ENCODE data around the gene XPR1.
"Not testable (repeated sequence)": the region's sequence is repeated elsewhere in the genome, so short reads cannot be mapped to it uniquely, and the experiment has no call there.

The XPR1 gene

GRCh38 chr1:180842491-180843275 is 210.9 kb downstream of the XPR1 start:
- DNase-seq, result peak; percentile 50

GRCh38 chr1:180845352-180845751 is 213.5 kb downstream of the XPR1 start:
- no peak for DNase-seq

- no peak for DNase-seq
Measured at GRCh38 chr1:180848191-180848590, 216.4 kb downstream of the XPR1 start.

- DNase-seq, result peak; percentile 31
Measured at GRCh38 chr1:180849031-180849775, 217.4 kb downstream of the XPR1 start.

GRCh38 chr1:180851995-180852887 is 220.4 kb downstream of the XPR1 start:
- DNase-seq, result no peak

DNA sequence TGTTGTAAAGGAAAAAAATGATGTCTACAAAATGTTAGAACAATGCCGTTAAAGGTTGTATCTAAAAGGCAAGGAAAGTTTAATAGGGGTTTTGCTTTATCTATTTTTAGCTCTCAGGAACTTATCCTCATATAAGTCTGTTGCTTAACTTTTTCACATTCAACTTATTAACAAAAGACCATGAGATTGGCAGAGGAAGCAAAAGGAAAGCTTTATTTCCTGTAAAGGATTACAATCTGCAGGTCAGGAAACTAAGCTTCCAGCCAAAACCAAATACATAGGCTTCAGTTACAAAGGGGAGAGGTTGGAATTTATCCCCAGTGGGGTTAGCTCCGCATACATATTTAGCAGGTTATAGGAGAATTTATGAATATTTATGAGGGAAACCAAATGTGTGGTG is 222.2 kb downstream of the XPR1 start:
- DNase-seq, result no peak

GRCh38 chr1:180854456-180854855 is 222.6 kb downstream of the XPR1 start:
- DNase-seq, result no peak

DNA sequence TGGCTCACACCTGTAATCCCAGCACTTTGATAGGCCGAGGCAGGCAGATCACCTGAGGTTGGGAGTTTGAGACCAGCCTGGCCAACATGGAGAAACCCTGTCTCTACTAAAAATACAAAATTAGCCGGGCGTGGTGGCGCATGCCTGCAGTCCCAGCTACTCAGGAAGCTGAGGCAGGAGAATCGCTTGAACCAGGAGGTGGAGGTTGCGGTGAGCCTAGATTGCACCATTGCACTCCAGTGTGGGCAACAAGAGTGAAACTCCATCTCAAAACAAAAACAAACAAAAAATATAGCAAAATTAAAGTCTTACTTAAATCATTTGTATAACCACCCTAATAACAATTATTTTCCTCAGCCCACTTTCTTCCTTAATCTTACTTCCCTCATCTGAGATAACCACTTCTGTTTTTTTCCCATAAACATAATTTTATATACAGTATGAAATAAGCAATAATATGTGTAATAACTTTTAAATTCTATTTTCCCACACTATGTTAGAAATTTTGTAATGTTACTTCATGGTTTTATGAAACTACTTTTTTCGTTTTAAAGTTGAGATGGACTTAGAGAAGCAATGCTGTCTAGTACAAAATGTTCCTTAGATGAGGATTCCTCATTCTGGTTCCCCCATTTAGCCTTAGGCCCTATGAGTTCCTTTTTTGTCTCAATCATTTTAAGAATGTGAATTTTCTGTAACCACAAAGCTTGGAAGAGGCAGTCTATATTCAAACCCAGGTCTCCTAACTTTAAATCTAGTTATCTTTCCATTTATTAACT is 226.3 kb downstream of the XPR1 start:
- not testable (repeated sequence) for DNase-seq

GRCh38 chr1:180859306-180859705 is 227.5 kb downstream of the XPR1 start:
- DNase-seq, result no peak

DNA sequence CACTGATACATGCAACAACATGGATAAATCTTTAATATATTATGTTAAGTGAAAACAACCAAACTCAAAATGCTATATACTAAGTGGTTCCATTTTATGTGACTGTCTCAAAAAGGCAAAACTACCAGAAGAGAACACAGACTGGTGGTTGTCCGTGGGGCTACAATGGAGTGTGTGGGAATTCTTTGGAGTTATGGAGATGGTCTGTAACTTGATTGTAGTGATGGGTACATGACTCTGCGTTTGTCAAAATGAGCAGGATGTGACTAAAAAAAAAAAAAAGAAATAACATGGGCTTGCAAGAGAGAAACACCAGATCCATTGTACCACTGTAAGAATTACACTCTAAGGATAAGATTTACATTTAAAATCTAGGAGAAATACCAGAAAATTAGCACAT is 228.7 kb downstream of the XPR1 start:
- DNase-seq, result no peak

DNA sequence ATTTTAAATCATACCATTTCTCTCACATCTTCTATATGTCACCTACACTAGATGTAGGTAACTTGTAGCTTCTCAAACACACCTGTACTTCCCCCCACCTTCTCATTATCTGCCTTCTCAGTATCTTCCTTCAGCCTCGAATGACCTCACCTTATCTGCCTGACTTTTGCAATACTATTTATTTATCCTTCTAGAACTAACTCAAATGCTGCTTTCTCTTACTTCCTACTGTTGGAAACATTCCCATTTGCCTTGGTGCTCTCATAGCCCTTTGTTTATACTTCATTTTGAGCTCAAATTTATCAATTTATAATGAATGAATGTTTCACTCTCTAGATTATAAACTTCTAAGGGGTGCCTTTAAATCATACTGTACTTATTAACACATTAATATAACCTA is 230.5 kb downstream of the XPR1 start:
- no peak for DNase-seq

DNA sequence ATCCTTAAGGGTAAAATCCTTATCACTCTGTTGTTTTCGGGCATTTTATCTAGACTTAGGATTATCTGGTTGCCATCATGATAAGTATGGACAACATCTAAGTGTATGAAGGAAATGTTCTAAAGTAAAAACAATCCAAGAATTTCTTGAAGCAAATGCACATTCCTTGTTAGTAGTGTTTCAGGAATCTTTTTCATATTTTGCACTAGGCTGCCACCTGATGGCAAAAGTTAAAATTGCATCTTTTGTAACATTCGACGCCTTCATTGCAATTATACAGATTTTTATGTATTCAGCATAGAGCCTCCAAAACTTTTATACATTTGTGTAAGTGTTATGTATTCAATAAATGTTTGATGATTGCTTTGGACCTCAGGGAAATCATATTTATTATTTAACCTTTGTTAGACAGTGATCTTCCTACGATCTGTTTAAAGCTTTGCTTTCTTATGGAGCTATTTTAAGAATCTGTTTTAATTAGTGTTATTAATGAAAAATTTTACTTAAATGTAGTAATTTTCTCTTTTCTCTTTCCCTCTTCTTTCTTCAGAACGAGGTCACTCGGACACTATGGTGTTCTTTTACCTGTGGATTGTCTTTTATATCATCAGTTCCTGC is 231.4 kb downstream of the XPR1 start:
- peak; percentile 12 for DNase-seq

- DNase-seq, result peak; percentile 43
Measured at GRCh38 chr1:180881806-180882509, 250.1 kb downstream of the XPR1 start.

DNA sequence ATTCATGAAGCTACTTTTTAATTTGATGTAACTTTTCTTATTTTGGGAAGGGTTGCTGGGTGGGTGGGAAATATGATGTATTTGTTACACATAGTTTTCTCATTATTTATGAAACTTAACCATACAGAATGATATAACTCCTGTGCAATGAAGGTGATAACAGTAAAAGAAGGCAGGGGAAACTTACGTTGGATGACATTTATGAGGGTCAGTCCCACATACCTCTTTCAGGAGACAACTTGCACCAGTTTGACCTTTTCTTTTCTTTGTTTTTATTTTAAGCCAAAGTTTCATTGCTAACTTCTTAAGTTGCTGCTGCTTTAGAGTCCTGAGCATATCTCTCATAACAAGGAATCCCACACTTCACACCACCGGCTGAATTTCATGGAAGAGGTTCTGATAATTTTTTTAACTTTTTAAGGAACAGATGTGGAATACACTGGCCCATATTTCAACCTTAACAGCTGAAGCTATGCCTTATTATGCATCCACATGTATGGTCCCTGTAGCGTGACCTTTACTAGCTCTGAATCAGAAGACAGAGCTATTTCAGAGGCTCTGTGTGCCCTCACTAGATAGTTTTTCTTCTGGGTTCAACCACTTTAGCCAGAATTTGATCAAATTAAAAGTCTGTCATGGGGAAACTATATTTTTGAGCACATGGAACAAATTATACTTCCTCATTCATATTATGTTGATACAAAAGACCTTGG is 252.9 kb downstream of the XPR1 start:
- DNase-seq, result no peak

DNA sequence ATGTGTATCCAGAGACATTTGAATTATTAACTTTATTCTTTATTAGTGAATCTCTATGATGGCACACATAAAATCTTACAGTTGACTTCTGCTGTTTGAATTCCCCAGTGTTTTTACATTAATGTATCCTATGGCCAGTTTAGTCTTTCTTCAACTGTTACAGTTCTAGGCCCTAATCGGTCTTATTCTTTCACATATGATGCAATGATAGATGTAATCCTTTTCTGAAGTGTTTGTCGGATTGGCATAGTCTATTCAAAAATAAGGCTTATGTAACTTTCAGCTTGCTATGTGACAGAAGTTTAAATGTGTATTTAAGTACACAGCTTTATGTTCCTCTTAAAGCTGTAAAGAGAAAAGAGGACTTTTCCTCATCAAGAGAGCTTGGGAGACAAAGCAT is 254.5 kb downstream of the XPR1 start:
- no peak for DNase-seq

DNA sequence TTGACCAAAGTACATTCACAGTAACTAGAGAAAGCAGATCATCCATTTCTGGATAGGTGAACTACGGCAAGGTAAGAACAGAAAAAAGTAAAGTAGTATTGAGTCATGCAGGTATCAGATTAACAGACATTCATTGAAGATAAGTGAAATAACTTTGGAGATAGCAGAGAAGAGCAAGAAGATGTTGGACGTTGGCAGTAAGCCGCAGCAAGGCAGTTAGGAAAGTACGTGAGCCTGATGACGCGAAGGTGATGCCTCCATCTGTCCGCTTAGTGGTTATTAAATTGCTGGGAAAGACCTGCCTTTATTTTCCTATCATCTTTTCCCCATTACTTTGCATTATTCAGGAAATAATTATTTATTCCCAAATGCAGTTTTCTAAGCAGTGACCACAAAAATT is 256.0 kb downstream of the XPR1 start:
- DNase-seq, result no peak

GRCh38 chr1:180888870-180889269 is 257.0 kb downstream of the XPR1 start:
- no peak for DNase-seq

GRCh38 chr1:180889325-180889724 is 257.5 kb downstream of the XPR1 start:
- no peak for DNase-seq

GRCh38 chr1:180892272-180892671 is 260.4 kb downstream of the XPR1 start:
- DNase-seq, result no peak

DNA sequence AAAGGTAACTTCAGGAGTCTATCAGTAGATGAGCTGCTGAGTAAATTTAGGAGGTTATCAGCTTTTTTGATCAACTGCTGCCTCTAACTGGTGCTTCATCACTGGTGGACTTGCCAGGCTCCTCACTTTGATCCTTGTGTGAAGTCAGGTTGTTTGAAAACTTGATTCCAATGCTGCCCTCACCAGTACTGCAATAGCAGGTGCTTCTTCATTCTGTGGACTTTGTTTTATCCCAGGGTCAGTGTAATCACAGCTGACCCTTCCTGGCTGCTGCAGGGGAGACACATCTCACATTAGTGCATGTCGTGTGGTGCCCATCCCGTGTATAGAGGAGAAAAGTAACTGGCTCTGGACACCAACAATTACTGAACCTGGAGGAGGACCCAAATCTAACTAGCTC is 260.9 kb downstream of the XPR1 start:
- no peak for DNase-seq

GRCh38 chr1:180893614-180894013 is 261.8 kb downstream of the XPR1 start:
- DNase-seq, result no peak

All from DMS79 (cell line).